DMS79 (cell line): ENCODE results near the gene MRPL50.

Source experiments
- DNase-seq: peaks from one replicate; lab custom pipeline; 2025; lab: John Stamatoyannopoulos, UW

Gene MRPL50

DNA sequence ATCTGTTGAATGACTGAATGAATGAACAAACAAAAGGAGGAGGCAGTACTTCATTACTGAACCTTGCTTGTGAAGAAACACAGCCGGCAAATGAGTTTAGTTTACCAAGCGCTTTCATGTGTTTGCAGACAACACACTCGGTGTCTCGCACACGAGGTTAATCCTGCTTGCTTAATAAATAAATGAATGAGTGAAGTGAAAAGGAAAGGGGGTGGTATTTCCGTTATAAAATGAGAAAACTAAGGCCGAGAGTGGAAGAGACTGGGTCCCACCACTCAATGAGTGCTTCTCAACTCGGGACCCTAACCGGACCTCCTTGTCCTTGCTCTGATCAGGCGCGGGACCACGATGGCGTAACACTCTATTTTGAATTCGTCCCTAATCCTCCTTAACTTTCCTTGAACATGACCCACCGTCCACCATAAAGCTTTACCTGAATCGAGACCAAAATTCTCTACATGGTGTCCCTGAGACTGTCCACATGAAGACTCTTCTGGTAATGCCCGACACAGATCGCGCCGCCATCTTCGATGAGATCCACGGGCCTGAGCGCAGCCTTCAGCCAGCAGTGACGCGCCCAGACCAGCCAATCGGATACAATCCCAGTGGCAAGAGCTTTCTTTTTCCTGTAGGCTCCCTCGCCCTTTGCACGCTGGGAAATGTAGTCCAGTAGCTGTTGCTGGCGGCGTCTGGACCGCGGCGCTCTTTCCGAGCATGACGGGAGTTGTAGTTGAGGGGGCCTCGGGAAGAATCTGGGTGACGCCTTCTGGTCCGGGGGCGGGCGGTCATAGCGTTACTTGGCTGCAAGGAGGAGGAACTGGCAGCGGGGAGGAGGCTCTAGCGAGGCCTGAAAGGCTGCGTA lies at the start of gene MRPL50, which contains the start of gene ZNF189:
Gene MRPL50, minus strand, starts transcription at position 551 of the 862 bp plus-strand sequence. Its CDS starts 26 bp downstream, at position 525.
Gene ZNF189, plus strand, starts transcription at position 784 of the 862 bp plus-strand sequence. CDS start 306 bp downstream, outside the sequence.
- DNase-seq, result peak; percentile 86

DNA sequence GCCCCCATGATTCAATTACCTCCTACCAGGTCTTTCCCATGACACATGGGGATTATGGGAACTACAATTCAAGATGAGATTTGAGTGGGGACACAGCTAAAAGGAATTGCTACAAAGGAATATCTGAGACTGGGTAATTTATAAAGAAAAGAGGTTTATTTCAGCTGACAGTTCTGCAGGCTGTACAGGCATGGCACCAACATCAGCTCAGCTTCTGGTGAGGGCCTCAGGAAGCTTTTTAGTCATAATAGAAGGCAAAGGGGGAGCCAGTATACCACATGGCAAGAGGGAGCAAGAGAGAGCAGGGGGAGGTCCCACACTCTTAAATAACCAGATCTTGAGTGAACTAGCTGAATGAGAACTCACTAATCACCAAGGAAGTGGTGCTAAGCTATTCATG lies 48.3 kb upstream of the MRPL50 start:
- no peak for DNase-seq

DNA sequence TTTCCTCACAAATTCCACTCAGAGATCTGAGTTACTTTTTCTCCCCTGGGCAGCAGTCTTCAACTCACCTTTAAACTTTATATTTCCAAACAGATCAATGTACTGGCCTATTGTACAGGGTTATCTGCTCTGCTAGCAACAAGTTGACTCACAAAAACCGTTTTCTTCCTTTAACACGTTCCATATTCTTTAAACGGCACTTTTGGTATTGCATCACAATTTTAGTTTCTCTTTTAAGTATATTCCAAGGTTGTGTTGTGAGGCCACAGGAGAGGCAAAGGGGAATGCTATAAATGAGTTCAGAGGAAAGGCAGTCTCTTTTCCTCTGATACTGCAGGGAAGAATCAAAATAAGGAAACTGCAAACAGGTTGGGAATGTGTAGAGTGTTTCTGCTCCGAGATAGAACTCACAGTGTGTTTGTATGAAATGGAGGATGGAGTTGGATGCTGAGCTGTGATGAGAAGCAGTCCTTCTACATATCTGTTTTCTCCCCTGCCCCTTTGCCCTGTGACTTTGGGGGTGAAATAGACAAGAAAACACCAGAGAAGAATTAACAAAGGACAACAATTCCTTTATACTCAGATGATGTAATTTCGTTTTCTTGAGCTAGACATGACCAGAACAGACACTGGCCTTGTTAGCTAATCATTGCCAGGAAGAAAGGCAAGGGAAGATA lies 47.1 kb upstream of the MRPL50 start:
- no peak for DNase-seq

DNA sequence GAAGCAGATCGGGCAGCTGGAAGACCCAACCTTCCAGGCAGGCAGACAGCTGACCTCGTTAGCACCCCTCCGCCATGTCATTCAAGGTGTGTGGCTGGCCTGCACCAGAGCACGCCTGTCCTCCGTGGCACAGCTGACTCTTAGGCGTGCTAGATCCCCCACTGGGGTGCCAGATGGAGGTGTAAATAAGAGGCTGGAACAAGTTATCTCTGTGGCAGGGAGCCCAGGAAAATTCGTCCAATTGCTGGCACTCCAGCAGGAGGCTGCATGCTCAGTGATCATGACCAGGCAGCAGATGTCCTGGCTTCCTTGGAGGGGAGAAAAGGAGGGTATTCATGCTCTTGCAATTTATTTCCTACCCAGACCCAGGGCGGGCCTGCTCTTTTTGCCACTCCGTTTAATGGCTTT lies 45.0 kb upstream of the MRPL50 start:
- no peak for DNase-seq

GRCh38 chr9:101442736-101443135 lies 44.3 kb upstream of the MRPL50 start:
- DNase-seq, result no peak

GRCh38 chr9:101442318-101442717 lies 43.9 kb upstream of the MRPL50 start:
- no peak for DNase-seq

DNA sequence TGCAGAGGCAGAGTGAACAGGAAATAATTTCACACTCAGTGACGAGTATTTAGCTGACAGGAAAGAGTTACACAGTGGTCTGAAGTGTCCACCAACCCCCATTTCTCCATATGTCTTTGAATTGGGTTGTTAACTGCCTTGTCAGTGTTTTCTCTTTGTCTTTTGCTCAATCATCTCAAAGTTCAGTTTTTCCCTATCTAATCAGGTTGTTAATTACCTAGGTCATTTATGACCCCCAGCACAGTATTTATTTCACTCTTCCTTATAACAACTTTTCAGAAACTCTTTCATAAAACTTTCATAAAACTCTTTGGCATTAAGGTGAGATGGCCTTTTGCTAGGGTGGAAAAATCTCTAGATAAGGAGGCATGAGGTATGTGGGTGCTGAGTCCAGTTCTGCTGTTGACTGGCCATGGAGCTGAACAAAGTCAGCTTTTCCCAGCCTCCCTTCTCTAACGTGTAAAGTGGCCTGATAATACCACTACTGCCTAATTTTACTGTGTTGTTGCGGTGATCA lies 42.4 kb upstream of the MRPL50 start:
- no peak for DNase-seq

GRCh38 chr9:101438523-101438922 lies 40.1 kb upstream of the MRPL50 start:
- no peak for DNase-seq

DNA sequence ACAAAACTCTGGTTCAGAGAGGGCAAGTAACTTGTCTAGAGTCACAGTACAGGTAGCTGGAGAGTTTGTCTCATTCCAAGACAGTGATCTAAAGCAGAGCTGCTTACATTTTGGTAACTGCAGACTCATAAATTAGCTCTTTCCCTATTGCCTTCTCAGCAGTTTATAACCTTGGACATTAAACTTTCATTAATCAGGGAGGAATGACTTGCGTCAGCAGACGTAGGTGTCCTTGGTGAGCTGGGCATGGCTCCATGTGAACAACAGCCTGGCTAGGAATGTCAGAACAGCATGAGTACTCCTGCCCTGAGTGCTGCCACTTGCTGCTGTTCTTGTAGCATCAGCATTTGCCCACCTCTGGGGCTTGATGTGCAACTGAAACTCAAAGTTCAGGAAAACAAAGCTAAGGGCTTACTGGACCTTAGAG lies 39.4 kb upstream of the MRPL50 start:
- no peak for DNase-seq

GRCh38 chr9:101435601-101436079 lies 37.2 kb upstream of the MRPL50 start, which contains the start of gene ALDOB:
ALDOB (minus strand) TSS chr9:101435774; CDS start chr9:101430887, 4,887 bp downstream.
- DNase-seq, result no peak

DNA sequence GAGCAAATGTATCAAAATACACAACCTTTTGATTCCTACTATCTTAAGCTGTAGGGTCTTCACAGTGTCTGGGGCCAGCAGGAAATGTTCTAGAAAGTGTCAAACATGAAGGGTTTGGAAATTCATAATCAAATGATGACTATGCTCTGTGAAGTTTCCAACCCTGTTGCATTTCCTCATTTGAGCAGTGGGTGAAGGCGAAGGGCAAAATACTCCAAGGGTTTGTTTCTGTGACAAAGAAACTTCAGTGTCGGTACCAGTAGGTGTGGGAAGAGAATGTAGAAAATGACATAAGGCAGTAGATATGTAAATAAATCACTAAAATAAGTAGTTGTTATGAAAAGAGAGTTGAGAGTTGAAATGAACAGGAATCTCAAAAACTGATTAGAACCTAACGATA lies 36.6 kb upstream of the MRPL50 start:
- no peak for DNase-seq

GRCh38 chr9:101433229-101433628 lies 34.8 kb upstream of the MRPL50 start:
- DNase-seq, result no peak

DNA sequence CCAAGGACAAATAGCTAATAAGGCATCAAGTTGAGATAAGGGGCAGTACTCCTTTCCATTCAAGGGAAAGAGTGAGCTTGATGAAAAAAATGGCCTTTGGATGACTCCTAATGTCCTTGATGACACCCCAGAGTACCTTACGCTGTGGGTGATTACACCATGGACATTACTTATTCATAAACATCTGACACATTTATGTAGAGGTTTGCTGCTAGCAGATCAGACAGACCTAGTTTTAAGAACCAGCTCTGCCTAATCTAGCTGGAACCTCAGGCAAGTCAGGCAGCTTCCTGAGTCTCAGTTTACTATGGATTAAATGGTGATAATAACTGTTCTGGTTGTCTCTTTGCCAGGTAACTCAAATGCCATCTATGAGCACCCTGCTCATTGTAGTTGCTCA lies 34.3 kb upstream of the MRPL50 start:
- DNase-seq, result no peak

- DNase-seq, result no peak
Observed at GRCh38 chr9:101432171-101432570, 33.8 kb upstream of the MRPL50 start.

- DNase-seq, result no peak
Observed at GRCh38 chr9:101429736-101430135, 31.3 kb upstream of the MRPL50 start.

DNA sequence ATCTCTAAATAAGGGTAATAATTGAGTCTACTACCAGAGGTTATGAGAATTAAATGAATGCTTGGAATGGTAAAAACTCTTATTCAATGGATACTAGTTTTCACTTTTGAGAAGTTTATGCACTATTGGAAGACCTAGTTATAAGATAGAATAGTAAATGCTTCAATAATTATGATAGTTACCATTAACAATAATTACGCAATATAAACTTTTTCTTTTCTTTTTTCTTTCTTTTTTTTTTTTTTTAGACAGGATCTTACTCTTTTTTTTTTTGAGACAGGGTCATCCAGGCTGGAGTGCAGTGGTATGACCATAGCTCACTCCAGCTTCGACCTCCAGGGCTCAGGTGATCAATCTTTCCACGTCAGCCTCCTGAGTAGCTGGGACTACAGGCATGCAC lies 30.5 kb upstream of the MRPL50 start:
- no peak for DNase-seq

GRCh38 chr9:101427957-101428655 lies 29.7 kb upstream of the MRPL50 start:
- DNase-seq, result no peak

- DNase-seq, result no peak
Observed at GRCh38 chr9:101427358-101427757, 28.9 kb upstream of the MRPL50 start.

DNA sequence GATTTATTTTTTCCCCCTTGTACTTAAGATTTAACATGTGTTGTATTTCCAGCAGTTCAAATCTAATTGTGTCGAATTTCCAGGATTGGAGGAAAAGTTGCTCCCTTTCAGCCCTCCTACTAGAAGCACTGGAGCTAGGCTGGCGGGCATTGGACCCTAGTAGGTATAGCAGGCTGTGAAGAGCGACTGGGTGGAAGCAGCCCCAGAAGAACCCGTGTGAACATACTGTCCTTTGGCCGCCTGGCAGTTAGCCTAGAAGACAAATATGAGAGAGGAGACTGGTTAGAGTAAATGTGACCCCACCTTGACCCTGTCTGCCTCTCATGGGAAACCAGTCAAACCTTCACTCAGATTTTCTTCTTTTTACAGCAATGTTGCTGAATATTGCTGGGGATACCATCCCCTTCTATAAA lies 23.2 kb upstream of the MRPL50 start:
- DNase-seq, result no peak

GRCh38 chr9:101419863-101420262 lies 21.4 kb upstream of the MRPL50 start:
- no peak for DNase-seq

DNA sequence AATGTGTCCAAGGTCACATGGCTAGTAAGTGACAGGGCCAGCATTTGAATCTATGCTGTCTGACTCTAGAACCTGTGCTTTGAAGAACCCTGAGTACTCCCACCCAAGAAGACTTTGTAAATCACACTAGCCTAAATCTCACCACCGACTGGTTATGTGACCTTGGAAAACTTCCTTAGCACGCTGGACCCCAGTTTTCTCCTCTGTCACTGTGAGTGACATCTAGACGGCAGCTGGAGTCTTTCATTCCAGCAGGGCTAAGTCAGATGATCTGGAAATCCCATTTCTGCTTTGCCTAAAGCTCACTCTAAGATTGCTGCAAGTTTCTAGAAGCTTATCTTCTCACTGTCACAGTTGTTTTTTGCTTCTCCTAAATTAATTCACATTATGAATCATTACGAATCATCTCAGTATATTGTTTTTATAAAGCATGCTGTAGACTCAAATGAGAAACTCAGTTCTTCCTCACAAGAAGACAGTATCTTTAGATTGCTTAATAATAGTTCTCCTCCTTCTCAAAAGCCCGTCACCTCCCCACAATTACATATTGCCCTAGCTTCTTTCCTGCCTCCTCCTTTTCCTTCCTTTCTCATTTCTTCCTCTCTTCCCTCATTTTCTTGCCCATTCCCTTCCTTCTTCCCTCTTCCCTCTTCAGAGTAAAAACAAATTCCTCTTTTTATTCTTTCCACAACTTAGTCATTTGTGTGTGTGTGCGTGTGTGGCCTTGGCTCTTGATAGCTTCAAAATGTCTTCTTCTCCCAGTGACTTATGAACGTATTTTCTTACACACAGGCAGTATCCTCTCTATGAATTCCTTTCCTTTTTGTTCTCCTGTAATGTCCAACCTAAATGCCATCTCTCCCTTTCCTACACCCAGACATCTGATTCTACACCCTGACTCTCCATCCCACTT lies 20.4 kb upstream of the MRPL50 start:
- DNase-seq, result no peak
